Omental fat pad (tissue), 4 donors: ENCODE measurements around the gene IL15. TPM values are rescaled to one million over a fixed set of nuclear protein-coding genes. Genes with fewer than 3 reads are reported as not detected.

Experiments used
- ATAC-seq: fragments of 150-250 bp; one replicate; pipeline ENCODE4 v1.9.1; 2016; ENCODE audit warnings: mild to moderate bottlenecking, moderate library complexity; ENCODE audit not compliant: low FRiP score
- DNase-seq: peaks from one replicate; pipeline ENCODE4 v3.0.0-alpha.2; 2019; ENCODE audit warnings: low spot score
- CTCF ChIP-seq, 3 donors: fragments of 450-650 bp; IDR thresholded peaks; one replicate each; pipeline ENCODE4 v1.5.1; 2016 to 2017; ENCODE audit warnings: antibody characterized with exemption in 3 of 3, mild to moderate bottlenecking in 3 of 3, moderate library complexity in 2 of 3
- total RNA-seq, 4 donors: library from RNA; depleted of rRNA; stranded (reverse); fragments of >200 nt; gene quantifications; one replicate each; pipeline ENCODE4 v1.1.0, GENCODE V29; 2016

The IL15 gene
- total RNA-seq, 4 donors from 2014 or later = 3.9 to 14.2 (median 7.6) TPM

- DNase-seq = no peak
- no peak for ATAC-seq
- TF ChIP-seq CTCF (IDR thresholded peaks at IDR 0.05) = no peak
Observed at GRCh38 chr4:141761926-141762325, 125.5 kb downstream of the IL15 start.

- TF ChIP-seq CTCF (IDR thresholded peaks at IDR 0.05) = no peak
- ATAC-seq (no peak), DNase-seq (no peak)
Observed at GRCh38 chr4:141763374-141763773, 127.0 kb downstream of the IL15 start.

DNA sequence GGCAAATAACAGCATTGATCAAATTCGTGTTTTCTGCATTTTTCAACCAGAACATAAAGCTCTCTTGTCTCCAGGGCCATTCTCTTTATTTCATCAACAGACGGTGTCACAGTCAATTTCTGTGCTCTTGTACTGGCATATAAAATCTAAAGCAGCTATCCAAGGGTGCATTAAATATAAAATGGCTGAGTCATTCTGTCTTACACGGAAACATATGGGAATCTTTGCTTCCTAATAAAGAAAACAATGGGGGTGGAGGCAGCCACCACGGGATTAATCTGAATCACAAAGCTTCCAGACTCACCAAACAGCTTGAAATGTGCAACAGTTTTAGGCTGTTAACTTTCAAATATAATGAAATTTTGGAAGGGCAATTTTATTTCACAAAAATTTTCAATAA lies 132.6 kb downstream of the IL15 start:
- no peak for ATAC-seq
- TF ChIP-seq CTCF (IDR thresholded peaks at IDR 0.05) = no peak
- no peak for DNase-seq

- no peak for DNase-seq
- no peak for TF ChIP-seq CTCF (IDR thresholded peaks at IDR 0.05)
- ATAC-seq = no peak
Observed at GRCh38 chr4:141771889-141772830, 135.8 kb downstream of the IL15 start.

- ATAC-seq (no peak), DNase-seq (no peak)
- no peak for TF ChIP-seq CTCF (IDR thresholded peaks at IDR 0.05)
Observed at GRCh38 chr4:141772838-141773237, 136.5 kb downstream of the IL15 start.

DNA sequence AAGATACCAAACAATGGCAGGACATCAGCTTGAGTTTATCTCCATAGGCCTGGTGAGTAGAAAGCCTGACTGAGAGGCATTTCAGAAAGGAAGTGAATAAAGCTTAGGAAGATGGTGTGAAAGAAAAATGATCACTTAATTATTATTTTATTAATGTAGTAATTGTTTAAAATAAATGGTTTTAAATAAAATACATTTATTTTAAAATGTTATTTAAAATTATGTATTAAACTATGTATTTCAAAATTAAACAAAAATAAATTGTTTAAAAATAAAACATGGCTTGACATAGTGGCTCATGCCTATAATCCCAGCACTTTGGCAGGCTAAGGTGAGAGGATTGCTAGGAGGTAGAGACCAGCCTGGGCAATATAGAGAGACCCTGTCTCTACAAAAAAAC lies 145.8 kb downstream of the IL15 start:
- no peak for TF ChIP-seq CTCF (IDR thresholded peaks at IDR 0.05)
- DNase-seq = no peak

More for the DNA sequence above, 145.8 kb downstream of the IL15 start:
- no peak for ATAC-seq
